Testis (tissue), 3 donors: ENCODE measurements around the gene TMEM52. TPM values are rescaled to one million over a fixed set of nuclear protein-coding genes. Genes with fewer than 3 reads are reported as not detected.

ENCODE experiments used
- DNase-seq: peaks from one replicate; pipeline ENCODE4 v3.0.0-alpha.2; 2019
- H3K27ac ChIP-seq, 2 donors: fragments of 200-600 bp; sonication (generic); one replicate each; pipeline ENCODE4 v1.5.1; 2019
- H3K27me3 ChIP-seq: fragments of 200-600 bp; sonication (generic); one replicate; pipeline ENCODE4 v1.5.1; 2019
- H3K36me3 ChIP-seq: fragments of 200-600 bp; sonication (generic); one replicate; pipeline ENCODE4 v1.5.1; 2017; ENCODE audit warnings: low read depth; ENCODE audit errors: missing control alignments
- H3K4me1 ChIP-seq: fragments of 200-600 bp; sonication (generic); one replicate; pipeline ENCODE4 v1.5.1; 2019
- H3K4me3 ChIP-seq, 2 donors: fragments of 200-600 bp; sonication (generic); one replicate each; pipeline ENCODE4 v1.5.1; 2017 to 2019
- H3K9me3 ChIP-seq: fragments of 200-600 bp; sonication (generic); one replicate; pipeline ENCODE4 v1.5.1; 2017
- POLR2A ChIP-seq: fragments of 450-650 bp; IDR thresholded peaks from one replicate; pipeline ENCODE4 v1.6.1; 2017; ENCODE audit warnings: antibody characterized with exemption, mild to moderate bottlenecking, moderate library complexity
- WGBS, 2 donors: methylation state at CpG; one replicate each; pipeline ENCODE4 v1.1.5; 2018; 5-methylcytosine and 5-hydroxymethylcytosine counted together
- intact Hi-C: fragments of 100-400 bp; cut with DNase I; formaldehyde crosslinking; loops from one replicate; pipeline ENCODE4 v1.15.1; 2023; ENCODE audit warnings: low total_unique reads
- polyA plus RNA-seq: library from polyadenylated mRNA; stranded (reverse); fragments of 350-450 nt; fragmentation: Illumina TruSeq; extraction: RNeasy Lipid Tissue Mini Kit (QIAGEN cat#74804); gene quantifications from one replicate; pipeline ENCODE4 v1.2.3, GENCODE V29; 2014; ENCODE audit warnings: low read depth, low replicate concordance; ENCODE audit not compliant: insufficient read depth
- total RNA-seq, 2 donors: library from RNA; depleted of rRNA; stranded (reverse); fragments of >200 nt; gene quantifications; one replicate each; pipeline ENCODE4 v1.2.3, GENCODE V29; 2016
- TF ChIP-seq, protein P1 (sequence below), 3 experiments: fragments of 450-650 bp in 2 of 3; fragments of 200-600 bp in 1 of 3; sonication (generic) in 1 of 3; IDR thresholded peaks; one replicate each; pipeline ENCODE4 v1.5.1; 2016 to 2019; ENCODE audit warnings: antibody characterized with exemption in 3 of 3, mild to moderate bottlenecking in 2 of 3, moderate library complexity in 1 of 3

Gene TMEM52
- total and polyA plus RNA-seq, 3 donors from 2014 or later, result 40.8 to 143 (median 74.0) TPM

DNA sequence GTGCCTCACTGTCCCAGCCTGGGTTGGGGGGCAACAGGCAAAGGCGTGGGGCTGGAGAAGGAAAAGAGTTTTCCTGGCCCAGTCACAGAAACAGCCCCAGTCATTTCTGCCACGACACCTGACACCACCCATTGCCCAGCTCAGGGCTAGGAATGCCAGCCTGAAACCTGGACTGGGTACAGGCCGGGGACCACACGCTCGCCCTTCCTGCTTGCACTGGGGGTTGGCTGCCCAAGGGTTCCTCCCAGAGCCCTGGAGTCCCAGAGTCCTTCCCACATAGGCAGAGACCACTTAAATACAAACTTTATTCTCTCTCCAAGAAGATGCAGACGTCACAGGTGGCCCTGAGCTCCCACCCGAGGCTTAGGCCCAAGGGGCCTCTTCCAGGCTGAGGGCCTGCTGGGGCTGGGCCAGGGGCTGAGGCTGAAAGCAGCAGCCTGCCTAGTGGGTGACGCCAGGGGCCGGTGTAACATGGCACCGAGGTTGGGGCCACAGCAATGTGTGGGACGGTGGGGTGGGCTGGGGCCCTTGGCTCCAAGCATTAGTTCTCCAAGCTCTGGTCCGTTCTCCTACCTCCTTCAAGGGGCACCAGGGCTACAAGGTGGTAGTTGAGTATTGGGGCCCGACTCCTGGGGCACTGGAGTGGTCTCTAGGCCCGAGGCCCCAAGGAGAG is 1.6 kb downstream of the TMEM52 start:
- TF ChIP-seq POLR2A, result no peak
- TF ChIP-seq, protein P1, sequence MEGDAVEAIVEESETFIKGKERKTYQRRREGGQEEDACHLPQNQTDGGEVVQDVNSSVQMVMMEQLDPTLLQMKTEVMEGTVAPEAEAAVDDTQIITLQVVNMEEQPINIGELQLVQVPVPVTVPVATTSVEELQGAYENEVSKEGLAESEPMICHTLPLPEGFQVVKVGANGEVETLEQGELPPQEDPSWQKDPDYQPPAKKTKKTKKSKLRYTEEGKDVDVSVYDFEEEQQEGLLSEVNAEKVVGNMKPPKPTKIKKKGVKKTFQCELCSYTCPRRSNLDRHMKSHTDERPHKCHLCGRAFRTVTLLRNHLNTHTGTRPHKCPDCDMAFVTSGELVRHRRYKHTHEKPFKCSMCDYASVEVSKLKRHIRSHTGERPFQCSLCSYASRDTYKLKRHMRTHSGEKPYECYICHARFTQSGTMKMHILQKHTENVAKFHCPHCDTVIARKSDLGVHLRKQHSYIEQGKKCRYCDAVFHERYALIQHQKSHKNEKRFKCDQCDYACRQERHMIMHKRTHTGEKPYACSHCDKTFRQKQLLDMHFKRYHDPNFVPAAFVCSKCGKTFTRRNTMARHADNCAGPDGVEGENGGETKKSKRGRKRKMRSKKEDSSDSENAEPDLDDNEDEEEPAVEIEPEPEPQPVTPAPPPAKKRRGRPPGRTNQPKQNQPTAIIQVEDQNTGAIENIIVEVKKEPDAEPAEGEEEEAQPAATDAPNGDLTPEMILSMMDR (IDR thresholded peaks at IDR 0.05), result no peak
- DNase-seq, result no peak
- peak overlapping the region in 1 of 2 donors; percentile 64 for H3K27ac ChIP-seq
- WGBS, 2 donors, result 92 to 100% methylated on average over 1 to 14 of the region's 14 CpGs
- H3K4me1 ChIP-seq, result peaks cover 13% of the 10 kb centered on the region
- intact Hi-C loops, result no loop called here
- H3K9me3 ChIP-seq, result no peaks in the 10 kb centered on the region
- H3K36me3 ChIP-seq, result no peaks in the 10 kb centered on the region
- no peak overlapping the region for H3K4me3 ChIP-seq
- H3K27me3 ChIP-seq, result no peaks in the 10 kb centered on the region

DNA sequence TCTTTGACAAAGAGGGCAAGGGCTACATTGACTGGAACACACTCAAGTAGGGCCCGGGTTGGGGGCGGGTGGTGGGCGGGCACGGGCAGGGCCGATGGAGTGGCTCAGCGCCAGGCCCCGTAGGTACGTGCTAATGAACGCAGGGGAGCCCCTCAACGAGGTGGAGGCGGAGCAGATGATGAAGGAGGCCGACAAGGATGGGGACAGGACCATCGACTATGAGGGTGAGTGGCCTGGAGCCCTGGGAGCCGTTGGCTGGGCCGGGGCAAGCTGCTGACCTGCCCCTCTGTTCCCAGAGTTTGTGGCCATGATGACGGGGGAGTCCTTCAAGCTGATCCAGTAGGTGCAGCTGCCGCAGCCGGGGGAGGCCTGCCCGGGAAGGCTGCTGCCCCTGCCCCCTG is 2.2 kb downstream of the TMEM52 start:
- no peak for DNase-seq
- H3K27ac ChIP-seq, result no peak overlapping the region
- no peaks in the 10 kb centered on the region for H3K36me3 ChIP-seq
- H3K27me3 ChIP-seq, result no peaks in the 10 kb centered on the region
- H3K4me1 ChIP-seq, result peaks cover 13% of the 10 kb centered on the region
- 91 to 92% methylated on average over 19 of the region's 19 CpGs for WGBS, 2 donors
- intact Hi-C loops, result no loop called here
- no peak for TF ChIP-seq POLR2A
- TF ChIP-seq, protein P1 (IDR thresholded peaks at IDR 0.05), result no peak
- no peak overlapping the region for H3K4me3 ChIP-seq
- H3K9me3 ChIP-seq, result no peaks in the 10 kb centered on the region

DNA sequence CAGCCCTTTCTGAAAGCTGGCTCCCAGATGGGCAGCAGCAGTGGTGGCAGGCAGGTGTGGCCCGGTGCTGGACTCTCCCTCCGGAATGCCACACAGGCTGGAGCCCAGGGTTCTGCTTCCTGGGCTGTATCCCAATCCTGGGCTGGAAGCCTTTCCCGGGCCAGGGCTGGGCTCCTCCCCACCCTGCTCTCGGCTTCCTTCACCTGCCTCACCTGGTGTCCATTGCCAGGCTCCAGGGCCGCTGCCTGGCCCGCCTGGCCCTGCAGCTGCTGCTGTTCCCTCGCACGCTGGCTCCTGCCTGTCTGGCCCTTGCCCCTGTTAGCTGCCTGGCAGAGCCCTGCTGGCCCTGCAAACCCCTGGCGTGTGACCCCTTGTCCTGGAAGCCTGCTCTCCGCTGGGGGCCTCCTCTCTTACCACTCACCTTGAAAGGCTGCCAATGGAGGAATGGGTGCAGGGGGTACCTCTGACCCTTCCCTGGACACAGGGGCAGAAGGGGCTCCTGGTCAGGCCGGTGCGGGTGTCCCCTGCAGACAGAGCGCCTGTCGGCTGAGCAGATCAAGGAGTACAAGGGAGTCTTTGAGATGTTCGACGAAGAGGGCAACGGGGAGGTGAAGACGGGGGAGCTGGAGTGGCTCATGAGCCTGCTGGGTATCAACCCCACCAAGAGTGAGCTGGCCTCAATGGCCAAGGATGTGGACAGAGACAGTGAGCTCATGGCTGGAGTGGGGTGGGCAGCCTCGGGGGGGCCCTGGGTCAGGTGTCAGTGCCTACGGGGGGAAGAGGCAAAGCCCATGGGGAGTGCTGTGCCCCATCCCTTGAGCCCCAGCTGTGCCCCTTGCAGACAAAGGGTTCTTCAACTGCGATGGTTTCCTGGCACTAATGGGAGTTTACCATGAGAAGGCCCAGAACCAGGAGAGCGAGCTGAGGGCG is 2.9 kb downstream of the TMEM52 start:
- peaks cover 13% of the 10 kb centered on the region for H3K4me1 ChIP-seq
- H3K27ac ChIP-seq, result no peak overlapping the region
- no peaks in the 10 kb centered on the region for H3K9me3 ChIP-seq
- intact Hi-C loops, result no loop called here
- no peak overlapping the region for H3K4me3 ChIP-seq
- H3K27me3 ChIP-seq, result no peaks in the 10 kb centered on the region
- WGBS, 2 donors, result 86 to 92% methylated on average over 19 to 23 of the region's 23 CpGs
- DNase-seq, result no peak
- TF ChIP-seq, protein P1 (IDR thresholded peaks at IDR 0.05), result no peak
- TF ChIP-seq POLR2A, result no peak
- H3K36me3 ChIP-seq, result no peaks in the 10 kb centered on the region

DNA sequence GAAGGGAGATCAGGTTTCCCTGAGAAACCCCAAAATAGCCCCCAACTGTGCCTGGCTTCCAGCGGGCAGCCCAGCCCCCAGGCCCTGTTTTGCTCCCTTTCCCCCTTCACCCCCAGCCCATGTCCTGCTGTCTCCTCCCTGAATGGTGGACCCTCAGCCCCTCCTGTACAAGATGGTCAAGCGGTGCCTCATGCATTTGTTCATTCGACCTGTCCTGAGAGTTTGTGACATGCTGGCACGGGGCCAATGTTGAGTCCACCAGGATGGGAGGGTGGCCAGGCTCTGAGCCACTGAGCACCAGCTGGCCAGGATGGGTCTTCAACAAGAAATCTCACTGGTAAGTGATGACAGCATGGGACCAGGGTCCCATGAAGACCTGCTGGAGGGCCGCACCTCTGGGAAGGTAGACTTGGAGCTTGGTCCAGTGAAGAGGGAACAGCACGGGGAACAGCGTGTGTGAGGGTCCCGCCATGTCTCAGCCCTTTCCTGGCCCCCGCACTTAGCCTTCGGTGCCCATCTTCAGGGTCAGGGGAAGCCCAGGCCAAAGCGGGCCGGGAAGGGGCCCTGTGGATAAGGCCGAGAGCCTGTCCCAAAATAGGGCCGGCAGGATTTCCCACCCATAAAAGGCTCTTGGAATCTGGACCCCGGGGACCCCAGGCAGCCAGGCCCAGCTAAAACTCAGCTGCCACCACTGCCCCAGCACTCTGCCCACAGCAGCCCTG is 3.9 kb downstream of the TMEM52 start, which contains the start of gene CALML6:
CALML6 (plus strand) TSS at position 290 of the 722 bp plus-strand sequence; CDS start at position 311, 21 bp downstream.
- H3K9me3 ChIP-seq, result no peaks in the 10 kb centered on the region
- TF ChIP-seq POLR2A, result no peak
- TF ChIP-seq, protein P1 (IDR thresholded peaks at IDR 0.05), result no peak

More for the DNA sequence above, 3.9 kb downstream of the TMEM52 start, which contains the start of gene CALML6:
- Histone ChIP-seq H3K27ac (no peak within 1 kb of the TSS), H3K4me1 (peaks cover 13% of the 10 kb centered on the region), H3K27me3 (no peaks in the 10 kb centered on the region), H3K4me3 (no peak within 1 kb of the TSS), H3K36me3 (no peaks in the 10 kb centered on the region)
- 87 to 90% methylated on average over 12 to 15 of the region's 15 CpGs for WGBS, 2 donors
- DNase-seq, result no peak
- intact Hi-C loops, result no loop called here
